ENCODE results near the gene CAVIN4.
A peak's percentile ranks its signal among the peaks of the same experiment; 100 is the strongest.

Gene CAVIN4

DNA sequence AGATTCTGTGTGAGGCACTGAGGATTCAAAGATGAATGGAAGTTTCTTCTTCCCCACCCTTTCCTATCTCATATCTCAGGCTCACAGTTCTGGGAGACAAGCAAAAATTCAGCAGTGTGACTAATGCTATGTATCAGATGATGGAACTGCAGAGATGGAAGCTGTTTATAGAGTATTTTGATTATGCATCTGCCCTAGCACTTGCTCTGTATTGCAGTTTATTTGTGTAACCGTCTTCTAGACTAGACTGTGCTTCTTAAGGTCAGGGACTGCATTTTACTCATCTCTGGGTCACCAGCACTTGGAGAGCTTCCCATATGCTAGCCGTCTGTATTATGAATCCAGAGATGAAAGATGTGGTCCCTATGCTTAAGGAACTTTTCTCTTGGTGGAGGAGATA lies 12.6 kb downstream of the CAVIN4 start:
- DNase-seq (ENCODE audit: low spot score), result no peak

DNA sequence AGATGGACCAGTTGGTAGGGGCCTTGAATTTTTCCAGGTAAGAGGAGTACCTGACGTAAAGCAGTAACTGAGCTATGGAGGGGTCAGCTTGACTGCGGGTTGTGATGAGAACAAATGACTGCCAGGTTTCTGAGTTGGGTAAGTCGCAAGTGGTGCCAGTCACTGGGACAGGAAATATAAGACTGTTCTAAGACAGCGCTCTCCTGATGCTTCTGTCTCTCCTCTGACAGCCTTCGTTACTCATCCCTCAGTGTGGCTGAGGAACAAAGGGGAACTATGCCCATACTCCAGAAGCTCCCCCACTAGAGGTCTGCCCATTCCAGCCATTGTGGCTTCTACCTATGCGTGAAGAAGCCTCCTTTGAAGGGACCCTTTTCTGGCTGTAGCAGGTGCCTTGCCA lies 13.3 kb downstream of the CAVIN4 start:
- DNase-seq (ENCODE audit: low spot score), result no peak

DNA sequence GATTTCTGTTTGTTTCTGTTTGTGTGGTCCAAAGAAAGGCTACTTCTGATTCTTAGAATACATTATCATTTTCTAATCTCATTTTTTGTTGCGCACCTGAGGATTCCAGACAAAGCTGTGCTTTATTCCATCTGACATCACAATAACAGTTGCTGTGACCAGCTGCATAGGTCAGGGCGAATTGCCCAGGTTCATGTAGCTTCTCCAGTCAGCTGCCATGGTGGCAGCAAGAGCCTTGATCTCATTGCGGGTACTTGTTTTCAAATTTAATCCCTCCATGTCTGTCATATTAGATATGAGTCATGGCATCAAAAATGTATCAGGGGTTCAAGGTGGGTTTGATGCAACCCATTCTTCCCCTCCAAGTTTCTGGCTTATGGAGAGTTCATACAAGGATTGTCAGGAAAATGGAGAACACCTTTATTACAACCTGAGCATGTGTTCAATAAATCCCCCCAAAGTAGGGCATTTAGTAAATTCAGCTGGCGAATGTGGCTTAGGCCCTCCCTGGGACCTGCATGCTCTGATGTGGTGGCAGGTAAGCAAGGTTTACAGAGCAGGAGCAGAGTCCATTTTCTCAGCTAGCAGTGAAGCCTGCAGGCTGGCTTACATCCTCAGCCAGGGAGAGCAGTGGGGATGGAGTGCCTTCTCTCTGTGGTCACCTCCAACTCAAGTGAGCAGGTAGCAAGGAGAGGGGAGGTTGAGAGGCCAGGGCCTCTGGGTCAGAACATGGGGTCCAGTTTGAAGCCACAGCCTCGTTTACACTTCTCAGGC lies 13.9 kb downstream of the CAVIN4 start:
- no peak for DNase-seq (ENCODE audit: low spot score)

DNA sequence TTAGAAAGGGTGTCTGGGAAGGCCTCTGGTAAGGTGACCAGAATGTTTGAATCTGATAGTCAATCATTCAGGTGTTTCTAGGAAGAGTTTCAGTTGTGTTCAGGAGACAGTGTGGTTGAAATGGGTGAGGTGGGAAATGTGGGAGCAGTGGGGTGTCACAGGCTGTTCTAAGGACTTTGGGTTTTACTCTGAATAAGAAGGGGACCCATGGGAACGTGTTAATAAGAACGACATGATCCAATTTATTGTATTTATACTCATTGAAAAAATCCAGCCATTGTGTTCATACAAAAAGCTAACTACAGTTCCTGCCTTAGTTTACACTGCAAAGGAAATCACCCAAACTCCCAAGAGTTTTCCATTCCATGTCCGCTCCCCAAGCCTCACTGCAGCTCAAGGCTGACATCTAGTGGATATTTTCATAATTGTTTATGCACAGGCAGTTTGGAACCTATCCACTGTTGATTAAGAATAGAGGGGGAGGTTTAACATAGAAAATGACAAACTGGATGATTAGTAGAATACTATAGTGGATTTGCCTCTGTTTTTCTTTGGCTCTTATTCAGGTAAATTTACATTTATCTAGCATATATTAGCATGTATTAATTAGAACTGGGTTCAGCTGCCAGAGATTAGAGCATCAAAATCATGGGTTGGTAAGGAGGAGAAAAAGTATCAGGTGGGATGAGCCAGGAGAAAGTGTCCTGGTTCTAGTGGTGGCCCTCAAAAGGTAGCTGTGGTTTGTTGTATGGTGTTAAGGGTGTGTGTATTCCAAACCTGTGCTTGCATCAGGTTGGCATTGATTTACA lies 17.7 kb downstream of the CAVIN4 start:
- DNase-seq (ENCODE audit: low spot score), result peak; percentile 55

DNA sequence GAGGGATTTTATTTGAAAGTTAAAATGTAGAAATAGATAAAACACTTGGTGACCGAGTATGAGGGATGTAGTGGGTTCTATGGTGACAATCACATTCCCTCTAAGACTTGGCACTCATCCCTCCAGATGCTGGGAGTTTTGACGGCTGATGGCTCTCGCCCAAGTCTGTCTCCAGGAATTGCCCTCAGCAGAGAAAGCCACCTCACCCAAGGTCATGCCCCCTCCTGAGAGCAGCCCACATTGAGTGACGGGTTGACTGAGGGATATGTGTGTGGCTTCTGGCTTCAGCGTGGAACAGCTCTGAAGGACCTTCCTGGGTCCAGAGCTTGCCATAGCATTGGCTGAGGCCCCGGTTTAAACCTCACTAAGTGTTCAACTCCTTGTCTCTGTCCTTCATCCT lies 19.4 kb downstream of the CAVIN4 start:
- DNase-seq (ENCODE audit: low spot score), result no peak

DNA sequence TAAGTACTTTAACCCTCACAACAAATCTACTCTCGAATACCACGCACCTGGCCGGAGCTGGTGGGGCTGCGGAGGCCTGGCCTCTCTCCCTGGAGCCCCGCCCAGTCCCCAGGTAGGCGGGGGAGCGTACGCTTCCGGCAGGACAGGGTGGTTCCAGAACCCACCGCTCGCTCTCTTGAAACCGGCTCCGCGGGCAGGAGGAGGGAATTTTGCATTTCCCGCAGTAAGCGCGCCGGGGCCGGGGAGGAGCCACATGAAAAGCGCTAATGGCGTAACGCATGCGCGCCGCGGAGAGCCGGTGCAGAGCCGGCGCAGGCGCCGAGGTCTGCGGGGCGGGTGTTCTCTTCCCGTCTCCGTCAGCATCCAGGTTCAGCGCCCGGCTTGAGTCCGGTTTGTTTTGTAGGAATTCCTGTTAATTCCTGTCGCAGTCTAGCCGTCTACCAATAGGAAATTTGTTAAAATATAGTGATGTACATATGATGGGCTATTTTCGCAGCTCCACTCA lies 20.8 kb downstream of the CAVIN4 start:
- peak; percentile 91 for DNase-seq (ENCODE audit: low spot score)

DNA sequence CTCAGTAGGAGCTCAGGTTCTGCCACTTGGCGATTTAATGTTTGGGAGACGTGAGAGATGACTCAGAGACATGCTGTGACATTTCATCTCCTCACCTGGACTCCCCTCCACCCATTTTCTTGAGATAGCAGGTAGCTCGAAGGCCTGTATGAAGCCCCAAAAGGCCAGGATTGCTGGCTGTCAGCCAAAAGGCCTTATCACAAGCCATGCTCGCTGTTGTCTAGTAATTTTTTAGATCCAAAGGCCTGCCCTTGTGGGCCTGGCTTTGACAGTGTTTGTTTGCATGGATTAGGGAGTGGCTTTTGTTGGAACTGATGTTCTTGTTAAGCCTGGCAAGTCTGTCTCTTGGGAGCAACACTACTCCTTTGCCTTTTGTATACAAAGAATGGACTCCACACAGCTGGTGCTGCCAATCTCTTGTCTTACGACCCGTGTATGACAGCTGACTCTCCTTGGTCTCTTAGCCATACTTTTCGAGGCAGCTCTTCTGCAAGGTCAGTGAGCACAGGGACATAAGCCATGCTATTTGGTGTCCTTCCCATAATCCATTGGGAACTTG lies 22.7 kb downstream of the CAVIN4 start:
- DNase-seq (ENCODE audit: low spot score), result peak; percentile 36

DNA sequence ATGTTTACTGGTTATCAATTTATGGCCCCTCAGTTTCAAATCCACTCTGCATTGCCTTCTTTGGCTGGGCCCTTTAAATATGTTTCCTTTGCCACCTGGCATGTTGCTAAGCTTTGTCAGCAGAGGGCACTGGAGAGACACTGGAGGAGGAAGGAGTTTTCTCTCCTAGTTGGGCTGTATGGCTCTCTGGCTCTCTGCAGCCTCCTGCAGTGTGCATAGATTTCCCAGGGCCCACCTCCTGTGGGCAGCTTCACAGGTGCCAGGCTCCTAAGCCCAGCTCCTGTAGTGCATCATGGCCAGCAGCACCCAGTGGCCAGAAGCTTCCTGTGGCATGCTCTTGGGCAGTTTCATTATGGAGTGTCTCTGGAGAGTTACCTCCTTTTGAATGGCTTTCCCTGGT lies 23.3 kb downstream of the CAVIN4 start:
- peak; percentile 74 for DNase-seq (ENCODE audit: low spot score)

DNA sequence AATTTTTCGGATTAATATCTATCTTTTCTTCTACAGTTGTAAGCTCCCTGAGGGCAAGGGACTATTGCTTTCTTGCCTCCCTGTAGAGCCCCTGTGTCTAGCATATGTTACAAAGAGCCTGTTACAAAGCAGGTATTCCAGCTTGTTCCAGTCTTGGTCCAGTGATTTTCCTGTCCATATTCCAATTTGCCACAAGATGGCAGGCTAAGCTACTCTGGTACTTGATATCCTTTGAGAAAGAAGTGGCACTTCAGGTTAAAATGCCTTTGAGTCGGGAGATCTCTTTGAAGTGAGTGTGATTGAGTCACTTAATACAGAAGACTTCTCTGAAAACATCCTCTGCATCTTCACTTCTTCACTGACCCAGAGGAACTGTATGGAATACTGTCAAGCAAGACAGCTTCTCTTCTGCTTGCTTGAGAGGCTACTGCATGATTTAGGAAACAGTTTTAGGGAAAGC lies 24.5 kb downstream of the CAVIN4 start:
- peak; percentile 49 for DNase-seq (ENCODE audit: low spot score)

DNA sequence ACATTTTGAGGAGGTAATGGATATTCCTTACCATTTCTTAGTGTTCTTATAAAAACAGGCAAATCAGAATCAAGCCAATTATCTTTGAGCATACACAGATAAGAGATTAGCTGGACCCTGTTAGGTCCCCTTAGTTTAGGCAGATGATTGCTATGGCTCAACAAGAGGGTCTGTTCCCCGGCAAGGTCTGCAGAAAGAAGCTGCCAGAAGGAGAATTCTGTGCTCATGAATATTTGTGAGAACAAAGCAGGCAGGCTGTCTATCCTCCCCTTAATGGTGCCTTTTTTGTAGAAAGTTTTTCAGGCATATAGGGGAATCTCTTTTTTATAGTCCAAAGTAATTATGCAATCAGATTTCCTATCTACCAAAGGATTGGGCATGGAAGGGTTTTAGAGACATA lies 27.5 kb downstream of the CAVIN4 start:
- DNase-seq (ENCODE audit: low spot score), result no peak

DNA sequence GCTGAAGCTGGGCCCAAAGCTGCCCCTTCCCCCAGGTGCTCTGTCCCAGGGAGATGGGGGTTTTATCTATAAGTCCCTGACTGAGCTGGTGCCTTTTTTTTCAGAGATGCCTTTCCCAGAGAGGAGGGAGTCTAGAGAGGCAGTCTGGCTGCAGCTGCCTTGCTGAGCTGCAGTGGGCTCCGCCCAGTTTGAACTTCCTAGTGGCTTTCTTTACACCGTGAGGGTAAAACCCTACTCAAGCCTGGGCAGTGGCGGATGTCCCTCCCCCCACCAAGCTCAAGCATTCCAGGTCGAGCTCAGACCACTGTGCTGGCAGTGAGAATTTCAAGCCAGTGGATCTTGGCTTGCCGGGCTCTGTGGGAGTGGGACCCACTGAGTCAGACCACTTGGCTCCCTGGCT lies 41.3 kb downstream of the CAVIN4 start:
- no peak for DNase-seq (ENCODE audit: low spot score)

DNA sequence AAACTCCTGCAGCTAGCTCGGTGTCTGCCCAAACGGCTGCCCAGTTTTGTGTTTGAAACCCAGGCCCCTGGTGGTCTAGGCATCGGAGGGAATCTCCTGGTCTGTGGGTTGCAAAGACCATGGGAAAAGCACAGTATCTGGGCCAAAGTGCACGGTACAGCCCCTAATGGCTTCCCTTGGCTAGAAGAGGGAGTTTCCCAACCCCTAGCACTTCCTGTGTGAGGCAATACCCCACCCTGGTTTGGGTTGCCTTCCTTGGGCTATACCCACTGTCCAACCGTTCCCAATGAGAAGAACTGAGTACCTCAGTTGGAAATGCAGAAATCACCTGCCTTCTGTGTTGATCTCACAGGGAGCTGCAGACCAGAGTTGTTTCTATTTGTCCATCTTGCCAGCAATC lies 41.8 kb downstream of the CAVIN4 start:
- no peak for DNase-seq (ENCODE audit: low spot score)

DNA sequence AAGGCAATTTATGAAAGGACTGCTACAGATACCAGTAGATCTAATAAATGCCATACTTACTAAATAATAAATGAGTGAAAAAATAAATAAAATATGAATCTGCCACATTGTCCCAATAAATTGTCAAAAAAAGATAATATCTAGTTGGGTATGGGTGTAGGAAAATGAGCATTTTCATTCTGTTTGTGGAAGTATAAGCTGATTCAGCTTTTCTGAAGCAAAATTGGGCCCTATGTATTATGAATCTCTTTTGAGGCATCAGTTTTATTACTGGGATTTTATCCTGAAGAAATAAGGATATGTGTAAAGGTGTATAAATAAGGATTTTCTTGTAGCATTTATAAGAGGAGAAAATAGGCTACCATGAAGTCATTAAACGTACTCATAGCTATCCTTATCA lies 46.1 kb downstream of the CAVIN4 start:
- DNase-seq (ENCODE audit: low spot score), result no peak

DNA sequence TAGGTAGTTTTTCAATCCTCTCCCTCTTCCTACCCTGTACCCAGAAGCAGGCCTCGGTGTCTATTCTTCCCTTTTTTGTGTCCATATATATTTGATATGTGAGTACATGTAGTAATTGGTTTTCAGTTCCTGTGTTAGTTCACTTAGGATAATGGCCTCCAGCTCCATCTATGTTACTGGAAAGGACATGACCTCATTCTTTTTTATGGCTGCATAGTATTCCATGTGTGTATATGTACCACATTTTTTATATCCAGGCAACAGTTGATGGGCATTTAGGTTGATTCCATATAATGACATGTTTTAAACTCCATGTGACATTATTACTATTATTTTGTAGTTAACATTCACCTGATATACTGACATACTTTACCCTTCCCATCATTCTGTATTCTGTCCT lies 49.1 kb downstream of the CAVIN4 start:
- DNase-seq (ENCODE audit: low spot score), result no peak

DNA sequence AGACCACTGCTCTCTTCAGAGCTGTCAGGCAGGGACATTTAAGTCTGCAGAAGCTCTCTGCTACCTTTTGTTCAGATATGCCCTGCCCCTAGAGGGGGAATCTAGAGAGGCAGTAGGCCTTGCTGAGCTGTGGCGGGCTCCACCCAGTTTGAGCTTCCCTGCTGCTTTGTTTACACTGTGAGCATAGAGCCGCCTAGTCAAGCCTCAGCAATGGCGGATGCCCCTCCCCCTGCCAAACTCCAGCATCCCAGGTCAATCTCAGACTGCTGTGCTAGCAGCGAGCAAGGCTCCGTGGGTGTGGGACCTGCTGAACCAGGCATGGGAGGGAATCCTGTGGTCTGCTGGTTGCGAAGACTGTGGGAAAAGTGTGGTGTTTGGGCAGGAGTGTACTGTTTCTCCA lies 59.9 kb downstream of the CAVIN4 start:
- no peak for DNase-seq (ENCODE audit: low spot score)

All from D341Med (cell line).